Glomerular endothelial cell (primary cell): ENCODE measurements around the gene CHD6. TPM values are rescaled to one million over a fixed set of nuclear protein-coding genes. Genes with fewer than 3 reads are reported as not detected.

Experiments used
- DNase-seq: peaks from one replicate; pipeline ENCODE4 v3.0.0-alpha.2; 2011; ENCODE audit warnings: low read depth, low spot score; ENCODE audit errors: extremely low read depth
- total RNA-seq: library from RNA; depleted of rRNA; stranded (reverse); fragments of >200 nt; gene quantifications from 2 replicates; pipeline ENCODE4 v1.2.3, GENCODE V29; 2015

CHD6 gene
- total RNA-seq, 1 donor from 2014 or later: 25.5 TPM

DNA sequence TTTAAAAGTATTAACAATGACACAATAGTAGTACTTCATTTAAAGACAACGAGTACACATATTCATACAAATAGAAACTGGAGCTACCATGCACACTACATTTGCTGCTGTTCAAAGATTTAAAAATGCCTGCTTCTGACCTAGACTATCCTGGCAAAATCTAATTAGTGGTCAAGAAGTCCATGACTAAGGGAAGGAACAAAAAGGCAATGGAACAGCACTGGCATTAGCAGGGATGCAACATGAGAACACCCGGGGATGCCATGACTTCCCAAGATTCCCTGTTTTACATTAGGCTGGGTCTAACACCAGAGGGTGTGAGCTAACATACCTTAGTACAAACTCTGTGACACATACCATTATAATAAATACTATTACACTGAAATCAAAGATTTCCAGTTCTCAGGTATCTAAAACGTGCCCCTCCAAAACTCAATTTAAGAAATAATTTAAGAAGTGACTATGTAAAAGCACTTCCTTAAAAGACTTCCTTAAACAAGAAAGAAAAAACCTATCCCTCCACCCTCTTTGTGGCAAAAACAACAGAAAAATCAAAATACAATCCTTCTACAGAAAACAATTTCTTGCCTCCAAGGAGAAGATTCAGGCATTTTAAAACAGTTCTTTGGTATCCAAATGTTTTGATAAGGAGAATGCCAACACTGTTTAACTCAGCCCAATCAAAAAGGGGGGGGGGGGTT, 25.5 kb downstream of the CHD6 start:
- DNase-seq: no peak

DNA sequence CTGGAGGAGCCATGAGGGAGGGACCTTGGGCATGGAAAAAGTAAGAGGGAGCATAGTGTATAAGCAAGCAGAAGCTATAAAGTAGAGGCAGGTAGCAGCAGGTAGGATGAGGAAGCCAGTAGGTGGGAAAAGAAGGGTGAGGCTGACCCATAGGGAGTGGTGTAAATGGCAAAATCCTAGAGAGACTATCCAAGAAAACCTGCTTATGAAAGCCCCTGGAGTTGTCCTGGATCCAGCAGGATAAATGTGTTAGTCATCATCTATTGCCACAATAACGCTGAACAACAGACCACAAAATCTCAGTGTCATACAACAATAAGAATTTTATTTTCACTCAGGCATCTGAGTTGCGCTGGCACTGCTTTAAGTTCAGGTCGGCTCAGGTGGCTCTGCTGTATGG, 30.2 kb downstream of the CHD6 start:
- no peak for DNase-seq

GRCh38 chr20:41587523-41587922, 30.7 kb downstream of the CHD6 start:
- no peak for DNase-seq

DNA sequence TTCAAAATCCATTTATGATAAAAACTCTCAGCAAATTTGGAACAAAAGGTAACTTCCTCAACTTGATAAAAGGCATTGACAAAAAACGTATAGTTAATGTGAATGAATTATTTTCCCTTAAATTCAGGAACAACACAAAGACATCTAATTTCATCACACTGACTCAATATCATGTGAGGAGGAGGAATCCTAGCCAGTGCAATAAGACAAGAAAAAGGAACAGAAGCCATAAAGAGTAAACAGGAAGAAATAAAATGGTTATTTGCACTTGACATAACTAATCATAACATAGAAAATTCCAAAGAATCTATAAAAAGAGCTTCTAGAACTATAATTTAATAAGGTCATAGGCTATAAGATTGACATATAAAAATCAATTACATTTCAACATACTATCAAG, 31.4 kb downstream of the CHD6 start:
- no peak for DNase-seq

DNA sequence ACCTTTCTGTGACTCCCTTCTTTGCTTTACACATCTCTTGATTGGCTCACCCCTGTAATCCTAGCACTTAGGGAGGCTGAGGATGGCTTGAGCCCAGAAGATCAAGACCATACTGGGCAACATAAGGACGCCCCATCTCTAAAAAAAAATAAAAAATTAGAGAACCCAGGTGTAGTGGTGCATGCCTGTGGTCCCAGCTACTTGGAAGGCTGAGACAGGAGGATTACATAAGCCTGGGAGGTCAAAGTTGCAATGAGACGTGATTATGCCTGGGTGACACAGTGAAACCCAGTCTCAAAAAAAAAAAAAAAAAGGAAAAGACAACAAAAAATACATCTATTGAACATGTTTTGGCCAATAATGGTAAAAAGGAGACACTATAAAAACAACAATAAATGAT, 37.8 kb downstream of the CHD6 start:
- no peak for DNase-seq

DNA sequence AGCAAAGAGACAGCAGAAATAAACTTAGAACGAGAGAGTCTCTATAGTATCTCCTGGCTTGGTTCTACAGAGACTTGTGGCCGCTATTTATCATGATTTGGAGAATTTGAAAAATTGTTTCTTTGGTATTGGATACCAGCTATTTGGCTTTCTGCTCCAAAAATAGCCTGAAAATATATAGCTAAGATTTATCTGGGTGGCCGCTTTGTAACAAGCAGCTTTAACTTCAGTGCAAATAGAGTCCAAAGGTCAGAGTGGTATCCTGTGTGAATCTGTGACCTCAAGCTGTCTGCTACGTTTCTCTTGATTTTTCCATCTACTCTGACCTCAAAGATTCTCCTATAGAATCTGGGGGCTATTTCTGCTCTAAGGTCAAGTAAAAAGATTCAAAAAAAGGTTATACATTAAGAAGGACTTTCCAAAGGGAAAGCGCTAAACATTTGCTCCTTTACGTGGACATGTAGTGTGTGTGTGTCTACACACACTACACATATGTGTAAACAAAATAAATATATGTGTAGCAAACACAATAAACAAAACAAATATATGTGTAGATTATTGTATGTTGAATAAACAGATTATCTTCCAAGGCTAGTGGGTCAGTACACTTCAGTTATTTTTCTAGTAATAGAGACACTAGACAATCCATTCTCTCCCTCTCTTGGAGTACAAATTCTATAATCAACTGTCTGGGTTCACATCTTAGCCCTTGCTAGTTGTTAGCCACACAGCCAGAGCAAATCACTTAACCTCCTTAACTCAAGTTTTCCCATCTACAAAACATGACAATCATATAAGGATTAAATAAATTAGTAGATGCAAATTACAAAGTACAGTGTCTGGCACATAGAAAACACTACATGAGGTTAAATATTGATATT, 40.8 kb downstream of the CHD6 start:
- DNase-seq: no peak

GRCh38 chr20:41575412-41575811, 42.8 kb downstream of the CHD6 start:
- DNase-seq: no peak

- no peak for DNase-seq
Measured at GRCh38 chr20:41574802-41575389, 43.3 kb downstream of the CHD6 start.

DNA sequence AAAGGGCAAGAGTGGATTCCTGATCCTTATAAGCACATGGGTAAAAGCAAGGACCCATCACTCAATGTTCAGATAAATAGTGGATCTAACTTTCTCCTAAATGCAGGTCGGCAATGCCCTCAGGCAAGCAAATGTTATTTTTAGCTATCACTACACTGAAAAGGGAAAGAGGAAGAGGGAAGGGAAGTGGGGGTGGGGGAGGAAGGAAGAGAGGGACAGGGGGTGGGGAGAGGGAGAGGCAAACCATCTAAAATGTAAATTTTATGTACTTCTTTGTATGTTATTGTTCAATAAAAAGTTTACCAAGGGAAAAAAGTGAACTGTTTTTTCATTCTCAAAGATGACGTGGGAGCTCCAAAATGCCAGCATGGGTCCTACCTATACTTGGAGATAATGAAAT, 44.2 kb downstream of the CHD6 start:
- DNase-seq: no peak

- no peak for DNase-seq
Measured at GRCh38 chr20:41572010-41572572, 46.1 kb downstream of the CHD6 start.

DNA sequence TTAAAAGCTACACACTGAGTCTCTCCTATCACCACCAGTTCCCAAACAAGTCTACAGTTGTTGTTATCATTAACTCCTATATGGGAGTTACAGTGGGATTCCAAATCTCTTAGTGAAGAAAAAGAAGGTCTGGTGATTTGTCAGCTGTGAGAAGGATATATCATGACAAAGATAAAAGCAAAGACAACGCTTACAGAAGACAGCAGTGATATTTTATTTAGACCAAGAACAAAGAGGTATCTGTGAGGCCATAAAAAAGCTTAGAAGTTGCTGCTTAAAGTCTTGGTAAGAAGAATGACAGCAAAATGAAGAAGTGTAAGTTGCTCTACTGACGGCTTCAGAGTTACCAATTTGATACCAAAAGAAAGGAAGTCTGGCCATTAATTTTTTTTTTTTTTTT, 47.2 kb downstream of the CHD6 start:
- no peak for DNase-seq

GRCh38 chr20:41570557-41570956, 47.6 kb downstream of the CHD6 start:
- DNase-seq: no peak

DNA sequence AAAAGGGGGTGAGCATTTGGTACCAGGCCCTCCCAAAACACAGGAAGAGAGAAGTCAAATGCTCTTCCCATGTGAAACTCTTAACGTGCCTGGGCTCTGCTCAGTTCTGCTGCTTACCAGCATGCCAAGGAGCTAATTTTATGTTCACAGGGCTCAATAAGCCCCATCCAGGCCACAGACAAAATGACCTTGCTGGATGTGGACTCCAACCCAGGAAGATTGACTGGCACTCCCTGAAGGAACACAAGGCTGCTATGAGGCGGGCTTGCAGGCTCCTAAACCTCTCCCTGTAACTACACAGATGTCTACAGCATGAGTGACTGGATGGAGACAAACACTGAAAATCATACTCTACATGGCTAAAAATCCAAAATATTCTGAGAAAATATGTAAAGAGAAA, 50.6 kb downstream of the CHD6 start:
- DNase-seq: no peak

- no peak for DNase-seq
Measured at GRCh38 chr20:41566896-41567527, 51.2 kb downstream of the CHD6 start.

DNA sequence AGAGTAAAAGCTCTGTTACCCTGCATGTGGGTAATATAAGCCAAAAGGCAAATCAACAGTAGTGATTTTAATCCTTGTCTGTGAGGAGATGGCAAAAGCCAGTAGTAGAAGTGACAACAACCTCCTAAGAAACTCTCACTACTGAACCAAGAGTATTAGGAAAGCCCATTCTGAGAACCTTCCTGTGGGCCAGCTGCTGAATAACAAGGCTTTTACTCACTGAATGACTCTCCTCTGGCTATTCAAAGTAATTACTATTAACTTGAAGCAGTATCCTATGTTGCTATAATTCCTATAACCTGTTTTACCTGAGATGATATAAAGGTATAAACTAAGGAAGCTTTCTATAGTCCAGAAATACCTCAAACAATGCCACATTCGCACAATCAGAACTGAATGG, 55.1 kb downstream of the CHD6 start:
- DNase-seq: no peak

DNA sequence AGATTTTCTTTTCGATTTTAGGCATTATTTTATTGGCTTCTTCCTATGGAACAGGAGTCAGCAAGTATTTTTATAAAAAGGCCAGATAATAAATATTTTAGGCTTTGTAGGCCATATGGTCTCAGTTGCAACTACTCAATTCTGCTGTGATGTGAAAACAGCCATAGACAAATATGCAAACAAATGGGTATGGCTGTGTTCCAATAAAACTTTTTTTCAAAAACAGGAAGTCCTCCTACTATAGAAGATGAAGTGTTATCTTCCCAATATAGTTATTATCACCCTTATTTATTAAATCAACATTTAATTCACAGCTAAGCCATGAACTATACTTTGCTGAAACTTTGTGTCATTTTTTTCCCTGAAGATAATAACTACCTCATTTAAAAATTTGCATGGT, 57.2 kb downstream of the CHD6 start:
- DNase-seq: no peak

DNA sequence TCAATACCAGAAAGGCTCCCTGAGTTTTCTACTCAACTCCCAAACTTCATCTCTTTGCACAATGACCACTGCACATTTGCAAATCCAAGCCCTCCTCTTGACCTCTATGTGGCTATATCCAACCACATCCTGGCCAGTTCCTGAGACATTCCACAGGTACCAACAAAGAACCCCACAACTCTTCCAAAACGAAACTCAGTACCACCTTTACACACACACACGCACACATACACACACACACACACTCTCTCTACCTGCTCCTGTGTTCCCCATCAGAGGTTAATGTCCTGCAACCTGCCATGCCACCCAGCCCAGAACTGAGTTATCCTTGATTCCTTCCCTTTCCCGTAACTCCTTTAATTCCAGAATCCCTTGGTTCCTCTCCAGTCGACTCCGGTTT, 58.5 kb downstream of the CHD6 start:
- no peak for DNase-seq

- DNase-seq: no peak
Measured at GRCh38 chr20:41553142-41553879, 64.9 kb downstream of the CHD6 start.

- no peak for DNase-seq
Measured at GRCh38 chr20:41552295-41553068, 65.7 kb downstream of the CHD6 start.
